HEK293 (cell line): Measurements from ENCODE around the gene CXXC1.

Experiments
- EGR2 ChIP-seq: fragments of 450-650 bp; formaldehyde crosslinking; IDR thresholded peaks from 2 replicates; pipeline ENCODE4 v1.5.1; 2016; ENCODE audit warnings: low read depth, missing biosample characterization, missing genetic modification characterization
- GLI4 ChIP-seq: fragments of 450-650 bp; formaldehyde crosslinking; IDR thresholded peaks from 2 replicates; pipeline ENCODE4 v1.5.1; 2016; ENCODE audit warnings: missing biosample characterization, missing genetic modification characterization
- GLIS1 ChIP-seq: fragments of 450-650 bp; formaldehyde crosslinking; IDR thresholded peaks from 2 replicates; pipeline ENCODE4 v1.5.1; 2016; ENCODE audit warnings: missing biosample characterization, missing genetic modification characterization
- KLF8 ChIP-seq: fragments of 450-650 bp; formaldehyde crosslinking; IDR thresholded peaks from 2 replicates; pipeline ENCODE4 v1.5.1; 2016; ENCODE audit warnings: missing biosample characterization, missing genetic modification characterization
- MEIS1 ChIP-seq: sonication (generic); formaldehyde crosslinking; IDR thresholded peaks from 2 replicates; pipeline ENCODE4 v1.8.1; 2022; ENCODE audit warnings: missing genetic modification reagents, mild to moderate bottlenecking, borderline replicate concordance
- PATZ1 ChIP-seq: fragments of 450-650 bp; formaldehyde crosslinking; IDR thresholded peaks from 2 replicates; pipeline ENCODE4 v1.5.1; 2016; ENCODE audit warnings: missing biosample characterization, missing genetic modification characterization
- RBAK ChIP-seq: fragments of 450-650 bp; formaldehyde crosslinking; IDR thresholded peaks from 2 replicates; pipeline ENCODE4 v1.5.1; 2016; ENCODE audit warnings: missing biosample characterization, missing genetic modification characterization
- SALL2 ChIP-seq: fragments of 450-650 bp; formaldehyde crosslinking; IDR thresholded peaks from 2 replicates; pipeline ENCODE4 v1.5.0; 2017; ENCODE audit warnings: missing biosample characterization, mild to moderate bottlenecking, missing genetic modification characterization, borderline replicate concordance
- SCRT2 ChIP-seq: fragments of 450-650 bp; formaldehyde crosslinking; IDR thresholded peaks from 2 replicates; pipeline ENCODE4 v1.5.1; 2016; ENCODE audit warnings: missing biosample characterization, missing genetic modification characterization
- SETDB1 ChIP-seq: IDR thresholded peaks from one replicate; pipeline ENCODE4 v1.6.1; 2017; ENCODE audit warnings: mild to moderate bottlenecking, low read length, moderate library complexity, mixed read lengths; ENCODE audit not compliant: insufficient read length
- ZBTB17 ChIP-seq: fragments of 450-650 bp; formaldehyde crosslinking; IDR thresholded peaks from 2 replicates; pipeline ENCODE4 v1.5.1; 2016; ENCODE audit warnings: missing biosample characterization, missing genetic modification characterization
- ZNF121 ChIP-seq: fragments of 450-650 bp; formaldehyde crosslinking; IDR thresholded peaks from 2 replicates; pipeline ENCODE4 v1.5.1; 2016; ENCODE audit warnings: missing biosample characterization, missing genetic modification characterization
- ZNF155 ChIP-seq: fragments of 450-650 bp; formaldehyde crosslinking; IDR thresholded peaks from 2 replicates; pipeline ENCODE4 v1.5.1; 2016; ENCODE audit warnings: missing biosample characterization, missing genetic modification characterization
- ZNF157 ChIP-seq: fragments of 450-650 bp; formaldehyde crosslinking; IDR thresholded peaks from 2 replicates; pipeline ENCODE4 v1.5.1; 2016; ENCODE audit warnings: missing biosample characterization, missing genetic modification characterization
- ZNF175 ChIP-seq: fragments of 450-650 bp; formaldehyde crosslinking; IDR thresholded peaks from 2 replicates; pipeline ENCODE4 v1.5.1; 2016; ENCODE audit warnings: missing biosample characterization, missing genetic modification characterization
- ZNF26 ChIP-seq: fragments of 450-650 bp; formaldehyde crosslinking; IDR thresholded peaks from 2 replicates; pipeline ENCODE4 v1.5.1; 2016; ENCODE audit warnings: missing biosample characterization, missing genetic modification characterization
- ZNF280C ChIP-seq: fragments of 450-650 bp; formaldehyde crosslinking; IDR thresholded peaks from 2 replicates; pipeline ENCODE4 v1.5.1; 2016; ENCODE audit warnings: missing biosample characterization, missing genetic modification characterization
- ZNF292 ChIP-seq: fragments of 450-650 bp; formaldehyde crosslinking; IDR thresholded peaks from 2 replicates; pipeline ENCODE4 v1.5.1; 2016; ENCODE audit warnings: low read depth, missing biosample characterization, missing genetic modification characterization, borderline replicate concordance
- ZNF544 ChIP-seq: fragments of 450-650 bp; formaldehyde crosslinking; IDR thresholded peaks from 2 replicates; pipeline ENCODE4 v1.5.0; 2017; ENCODE audit warnings: missing biosample characterization, missing genetic modification characterization
- ZNF548 ChIP-seq: fragments of 450-650 bp; formaldehyde crosslinking; IDR thresholded peaks from 2 replicates; pipeline ENCODE4 v1.5.1; 2016; ENCODE audit warnings: missing biosample characterization, missing genetic modification characterization
- ZNF560 ChIP-seq: fragments of 450-650 bp; formaldehyde crosslinking; IDR thresholded peaks from 2 replicates; pipeline ENCODE4 v1.5.1; 2017; ENCODE audit warnings: missing biosample characterization, missing genetic modification characterization, borderline replicate concordance
- ZNF600 ChIP-seq: fragments of 450-650 bp; formaldehyde crosslinking; IDR thresholded peaks from 2 replicates; pipeline ENCODE4 v1.5.1; 2016; ENCODE audit warnings: missing biosample characterization, missing genetic modification characterization
- ZNF776 ChIP-seq: fragments of 450-650 bp; formaldehyde crosslinking; IDR thresholded peaks from 2 replicates; pipeline ENCODE4 v1.5.0; 2017; ENCODE audit warnings: missing biosample characterization, missing genetic modification characterization, borderline replicate concordance
- ZNF843 ChIP-seq: fragments of 450-650 bp; formaldehyde crosslinking; IDR thresholded peaks from 2 replicates; pipeline ENCODE4 v1.5.1; 2016; ENCODE audit warnings: missing biosample characterization, missing genetic modification characterization
- ZSCAN23 ChIP-seq: fragments of 450-650 bp; formaldehyde crosslinking; IDR thresholded peaks from 2 replicates; pipeline ENCODE4 v1.5.1; 2016; ENCODE audit warnings: missing biosample characterization, missing genetic modification characterization
- ZSCAN5A ChIP-seq: fragments of 450-650 bp; formaldehyde crosslinking; IDR thresholded peaks from 2 replicates; pipeline ENCODE4 v1.5.1; 2016; ENCODE audit warnings: missing biosample characterization, missing genetic modification characterization
- TF ChIP-seq, protein P1 (sequence below): fragments of 450-650 bp; formaldehyde crosslinking; IDR thresholded peaks from 2 replicates; pipeline ENCODE4 v1.5.1; 2017; ENCODE audit warnings: missing biosample characterization, missing genetic modification characterization
- TF ChIP-seq, protein P2 (sequence below): fragments of 450-650 bp; formaldehyde crosslinking; IDR thresholded peaks from 2 replicates; pipeline ENCODE4 v1.5.1; 2016; ENCODE audit warnings: missing biosample characterization, missing genetic modification characterization
- TF ChIP-seq, protein P3 (sequence below): fragments of 450-650 bp; formaldehyde crosslinking; IDR thresholded peaks from 2 replicates; pipeline ENCODE4; 2016; ENCODE audit warnings: missing biosample characterization, missing genetic modification characterization

The CXXC1 gene

GRCh38 chr18:50240080-50240563, 47.4 kb downstream of the CXXC1 start (continued):
- TF ChIP-seq GLIS1 (tag by site-specific recombination): no peak
- TF ChIP-seq ZNF776: no peak
- TF ChIP-seq ZNF292 (tag by site-specific recombination): no peak
- TF ChIP-seq ZNF560 (tag by site-specific recombination): no peak
- TF ChIP-seq ZNF121 (tag by site-specific recombination): no peak
- no peak for TF ChIP-seq EGR2 (tag by site-specific recombination)
- TF ChIP-seq ZSCAN23 (tag by site-specific recombination): no peak
- TF ChIP-seq ZNF843 (tag by site-specific recombination): no peak
- TF ChIP-seq PATZ1 (tag by site-specific recombination): no peak
- TF ChIP-seq, protein P1, sequence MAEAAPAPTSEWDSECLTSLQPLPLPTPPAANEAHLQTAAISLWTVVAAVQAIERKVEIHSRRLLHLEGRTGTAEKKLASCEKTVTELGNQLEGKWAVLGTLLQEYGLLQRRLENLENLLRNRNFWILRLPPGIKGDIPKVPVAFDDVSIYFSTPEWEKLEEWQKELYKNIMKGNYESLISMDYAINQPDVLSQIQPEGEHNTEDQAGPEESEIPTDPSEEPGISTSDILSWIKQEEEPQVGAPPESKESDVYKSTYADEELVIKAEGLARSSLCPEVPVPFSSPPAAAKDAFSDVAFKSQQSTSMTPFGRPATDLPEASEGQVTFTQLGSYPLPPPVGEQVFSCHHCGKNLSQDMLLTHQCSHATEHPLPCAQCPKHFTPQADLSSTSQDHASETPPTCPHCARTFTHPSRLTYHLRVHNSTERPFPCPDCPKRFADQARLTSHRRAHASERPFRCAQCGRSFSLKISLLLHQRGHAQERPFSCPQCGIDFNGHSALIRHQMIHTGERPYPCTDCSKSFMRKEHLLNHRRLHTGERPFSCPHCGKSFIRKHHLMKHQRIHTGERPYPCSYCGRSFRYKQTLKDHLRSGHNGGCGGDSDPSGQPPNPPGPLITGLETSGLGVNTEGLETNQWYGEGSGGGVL (tag by site-specific recombination): peak; percentile 47
- no peak for TF ChIP-seq ZNF155 (tag by site-specific recombination)
- no peak for TF ChIP-seq GLI4 (tag by site-specific recombination)
- no peak for TF ChIP-seq ZNF26 (tag by site-specific recombination)
- TF ChIP-seq, protein P2, sequence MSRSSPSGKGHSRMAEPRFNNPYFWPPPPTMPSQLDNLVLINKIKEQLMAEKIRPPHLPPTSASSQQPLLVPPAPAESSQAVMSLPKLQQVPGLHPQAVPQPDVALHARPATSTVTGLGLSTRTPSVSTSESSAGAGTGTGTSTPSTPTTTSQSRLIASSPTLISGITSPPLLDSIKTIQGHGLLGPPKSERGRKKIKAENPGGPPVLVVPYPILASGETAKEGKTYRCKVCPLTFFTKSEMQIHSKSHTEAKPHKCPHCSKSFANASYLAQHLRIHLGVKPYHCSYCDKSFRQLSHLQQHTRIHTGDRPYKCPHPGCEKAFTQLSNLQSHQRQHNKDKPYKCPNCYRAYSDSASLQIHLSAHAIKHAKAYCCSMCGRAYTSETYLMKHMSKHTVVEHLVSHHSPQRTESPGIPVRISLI (tag by site-specific recombination): no peak
- TF ChIP-seq KLF8 (tag by site-specific recombination): no peak
- TF ChIP-seq MEIS1 (CRISPR knock-in tag): no peak
- TF ChIP-seq ZNF600 (tag by site-specific recombination): no peak
- TF ChIP-seq SETDB1: no peak
- TF ChIP-seq ZNF175 (tag by site-specific recombination): no peak
- TF ChIP-seq RBAK (tag by site-specific recombination): peak; percentile 88
- TF ChIP-seq SALL2 (tag by site-specific recombination): peak; percentile 26; the same call in 1 of the 2 replicates
- TF ChIP-seq ZSCAN5A (tag by site-specific recombination): 0 out of 2 replicates have a peak, but pooled peaks have one; percentile 42
- TF ChIP-seq ZNF544 (tag by site-specific recombination): no peak
- TF ChIP-seq, protein P3, sequence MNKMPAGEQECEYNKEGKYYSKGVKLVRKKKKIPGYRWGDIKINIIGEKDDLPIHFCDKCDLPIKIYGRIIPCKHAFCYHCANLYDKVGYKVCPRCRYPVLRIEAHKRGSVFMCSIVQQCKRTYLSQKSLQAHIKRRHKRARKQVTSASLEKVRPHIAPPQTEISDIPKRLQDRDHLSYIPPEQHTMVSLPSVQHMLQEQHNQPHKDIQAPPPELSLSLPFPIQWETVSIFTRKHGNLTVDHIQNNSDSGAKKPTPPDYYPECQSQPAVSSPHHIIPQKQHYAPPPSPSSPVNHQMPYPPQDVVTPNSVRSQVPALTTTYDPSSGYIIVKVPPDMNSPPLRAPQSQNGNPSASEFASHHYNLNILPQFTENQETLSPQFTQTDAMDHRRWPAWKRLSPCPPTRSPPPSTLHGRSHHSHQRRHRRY (tag by site-specific recombination): no peak
- TF ChIP-seq SCRT2: no peak
- no peak for TF ChIP-seq ZNF280C (tag by site-specific recombination)
- TF ChIP-seq ZBTB17 (tag by site-specific recombination): no peak
- TF ChIP-seq ZNF157 (tag by site-specific recombination): no peak
- TF ChIP-seq ZNF548: no peak
